Stimulated activated CD4-positive, alpha-beta T cell treated with anti-CD3 and anti-CD28 coated beads, TNF-alpha, amount 100 ng/mL, for 48 hours (primary cell): ENCODE results near the gene AFF3.
"Not testable (repeated sequence)": the region's sequence is repeated elsewhere in the genome, so short reads cannot be mapped to it uniquely, and the experiment has no call there.

Experiments
- DNase-seq, 3 donors: peaks; one replicate each; pipeline ENCODE4 v3.0.0-alpha.2; 2020; ENCODE audit warnings: low read depth in 3 of 3

Gene AFF3

DNA sequence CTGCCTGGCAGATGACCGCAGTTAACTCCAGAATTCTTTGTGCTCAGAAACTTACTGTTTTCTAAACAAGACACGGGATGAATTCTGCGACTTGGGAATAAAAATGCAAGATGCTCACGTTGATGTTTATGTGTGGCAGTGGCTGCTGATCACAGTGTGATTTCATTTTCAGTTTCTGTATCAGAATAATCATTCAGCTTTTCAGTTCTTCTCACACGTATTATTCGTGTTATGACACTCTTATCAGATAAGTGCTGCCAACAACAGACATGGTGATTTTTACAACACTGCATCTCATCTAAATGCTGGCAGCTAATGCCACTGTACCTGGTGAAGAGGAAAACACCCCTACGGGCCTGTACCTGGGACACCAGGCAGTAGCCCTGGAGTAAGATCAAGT lies 379.7 kb downstream of the AFF3 start:
- no peak for DNase-seq

DNA sequence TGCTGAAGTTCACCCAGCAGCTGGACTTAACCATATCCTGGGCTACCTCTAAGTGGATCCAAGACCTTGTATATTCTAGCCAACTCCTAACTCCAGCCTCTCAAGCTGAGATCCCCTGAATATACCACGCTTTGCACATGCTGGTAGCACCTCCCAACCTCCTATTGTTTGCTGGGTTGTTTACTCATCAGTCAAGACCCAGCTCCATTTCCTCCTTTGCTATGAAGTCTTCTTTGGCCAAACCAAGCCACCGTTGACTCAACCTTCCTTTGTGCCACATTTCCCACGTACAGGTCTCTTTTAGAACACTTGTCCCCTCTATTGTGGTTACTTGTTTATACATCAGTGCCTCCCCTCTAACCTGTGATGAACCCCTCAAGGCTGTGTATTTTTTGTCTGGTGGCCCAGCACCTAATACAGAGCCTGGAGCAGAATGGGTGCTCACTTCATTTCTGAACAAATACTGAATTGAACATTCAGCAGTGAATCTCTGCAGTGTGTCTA lies 384.7 kb downstream of the AFF3 start:
- DNase-seq: no peak

DNA sequence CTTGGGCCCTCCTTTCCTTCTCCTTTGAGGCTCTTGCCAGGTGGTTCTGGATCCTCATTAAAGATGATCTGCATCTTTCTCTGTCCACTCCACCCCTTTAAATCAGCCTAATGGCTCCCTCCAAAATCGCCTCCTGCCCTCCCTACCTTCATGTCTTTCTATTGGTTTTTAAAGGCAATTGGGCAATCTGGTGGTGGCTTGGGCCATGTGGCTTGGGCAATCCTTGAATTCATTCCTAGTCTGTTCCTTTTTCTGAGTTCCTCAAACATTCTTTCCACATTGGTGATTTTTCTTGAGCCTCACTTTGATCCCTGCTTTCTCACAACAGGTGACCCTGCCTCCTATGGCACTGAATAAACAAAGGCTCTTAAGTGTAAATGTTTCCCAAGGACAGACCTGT lies 386.3 kb downstream of the AFF3 start:
- DNase-seq: no peak

DNA sequence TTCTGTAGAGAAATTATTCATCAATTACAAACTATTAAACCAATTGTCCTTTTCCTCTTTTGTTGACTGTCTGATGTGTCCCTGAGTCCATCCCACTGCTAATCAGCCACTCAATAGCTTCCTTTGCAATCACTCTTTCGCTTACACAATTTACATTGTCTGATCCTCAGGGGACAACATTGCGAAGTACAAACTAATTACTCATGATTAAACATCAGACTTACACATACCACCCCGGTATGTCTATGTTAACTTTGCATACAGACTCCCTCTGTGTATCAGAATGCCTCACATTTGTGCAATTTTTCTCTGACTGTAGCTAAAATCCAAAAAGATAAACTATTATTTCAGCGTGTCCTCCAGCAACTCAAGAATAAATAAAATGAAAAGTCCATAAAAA lies 388.2 kb downstream of the AFF3 start:
- DNase-seq: no peak

DNA sequence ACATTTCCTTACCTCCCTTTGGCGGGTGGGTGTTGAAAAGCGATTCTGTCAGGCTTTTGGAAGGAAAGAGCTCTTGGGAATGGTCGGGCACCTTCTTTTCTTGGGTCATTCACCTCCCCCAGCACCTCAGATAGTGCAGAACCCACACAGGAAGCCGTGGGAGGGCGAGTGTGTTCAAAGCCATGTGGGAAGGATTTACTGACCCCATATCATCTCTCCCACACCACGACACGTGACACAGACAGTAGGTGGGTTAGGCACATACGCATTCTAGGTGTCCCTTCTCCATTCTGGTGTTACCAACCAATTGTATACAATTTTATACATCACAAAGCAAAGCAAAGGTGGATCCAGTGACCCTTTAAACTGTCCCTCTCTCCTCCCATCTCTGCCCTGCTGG lies 388.9 kb downstream of the AFF3 start:
- DNase-seq: no peak

DNA sequence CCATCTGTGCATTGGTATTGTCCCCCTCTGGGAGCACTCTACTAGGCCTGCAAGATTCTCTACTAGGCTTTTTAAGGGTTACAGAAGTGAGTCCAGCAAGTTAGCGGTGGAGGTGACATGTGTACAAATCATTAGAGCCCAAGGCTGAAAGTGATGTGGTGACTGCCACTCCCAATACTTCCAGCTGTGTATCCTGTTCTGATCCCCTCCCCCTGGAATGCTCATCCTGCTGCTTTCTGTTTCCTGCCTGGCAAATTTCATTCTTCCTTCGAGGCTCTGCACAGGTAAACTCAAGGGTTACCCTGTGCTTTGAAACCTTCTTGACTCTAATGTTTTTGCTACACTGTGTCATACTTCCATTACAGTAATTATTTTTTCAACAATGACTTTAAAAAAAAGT lies 394.0 kb downstream of the AFF3 start:
- DNase-seq: no peak

DNA sequence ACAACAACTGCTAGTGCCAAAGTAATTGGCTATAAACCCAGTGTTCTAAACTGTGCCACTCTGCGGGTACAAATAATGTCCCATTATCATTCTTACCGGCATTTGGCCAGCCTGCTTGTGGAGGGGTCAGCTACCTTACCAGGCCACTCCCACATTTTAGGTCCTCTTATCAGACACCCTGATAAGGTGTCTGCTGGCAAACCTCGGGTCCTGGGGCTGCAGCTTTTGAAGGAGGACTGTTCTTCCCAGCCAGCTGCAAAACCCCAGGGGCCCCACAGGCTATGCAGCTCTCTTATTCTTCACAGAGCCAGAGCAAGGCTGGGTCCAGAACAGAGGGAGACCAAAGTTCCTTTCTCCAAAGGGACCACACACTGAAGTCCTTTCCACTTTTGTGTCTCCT lies 394.5 kb downstream of the AFF3 start:
- DNase-seq: no peak

DNA sequence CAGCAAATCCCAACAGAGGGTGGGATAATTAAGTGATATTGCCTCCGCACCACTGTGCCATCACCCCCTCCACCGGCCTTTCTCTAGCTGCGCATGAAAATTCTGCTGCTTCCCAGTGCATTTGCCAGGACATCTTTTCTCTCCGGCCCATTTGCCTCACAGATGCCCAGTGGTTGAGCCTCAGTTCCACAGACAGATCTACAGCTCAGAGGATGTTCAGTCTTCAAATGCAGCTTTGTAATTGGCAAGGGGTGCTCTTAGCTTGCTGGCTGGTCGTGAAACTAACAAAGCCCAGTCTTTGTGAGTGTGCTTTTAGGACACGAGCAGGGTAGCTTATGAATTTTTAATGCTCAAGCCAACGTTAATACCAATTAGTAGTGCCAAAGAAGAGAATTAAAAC lies 399.2 kb downstream of the AFF3 start:
- DNase-seq: no peak

DNA sequence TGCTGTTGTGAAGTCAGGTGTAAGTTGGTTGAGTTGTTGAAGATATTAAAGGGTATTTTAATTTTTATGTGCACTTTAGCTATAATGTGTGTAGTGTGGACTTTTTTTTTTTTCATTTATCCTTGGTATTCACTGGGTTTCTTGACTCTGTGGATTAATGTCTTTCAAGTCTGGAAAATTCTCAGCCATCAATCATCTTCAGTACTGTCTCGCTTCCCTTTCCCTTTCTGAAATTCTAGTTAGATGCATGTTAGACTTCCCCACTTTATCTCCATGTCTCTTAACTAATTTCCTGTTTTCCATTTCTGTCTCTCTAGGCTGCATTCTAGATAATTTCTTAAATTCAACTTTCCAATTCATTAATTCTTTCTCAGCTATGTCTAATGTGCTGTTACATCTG lies 404.9 kb downstream of the AFF3 start:
- DNase-seq: no peak

DNA sequence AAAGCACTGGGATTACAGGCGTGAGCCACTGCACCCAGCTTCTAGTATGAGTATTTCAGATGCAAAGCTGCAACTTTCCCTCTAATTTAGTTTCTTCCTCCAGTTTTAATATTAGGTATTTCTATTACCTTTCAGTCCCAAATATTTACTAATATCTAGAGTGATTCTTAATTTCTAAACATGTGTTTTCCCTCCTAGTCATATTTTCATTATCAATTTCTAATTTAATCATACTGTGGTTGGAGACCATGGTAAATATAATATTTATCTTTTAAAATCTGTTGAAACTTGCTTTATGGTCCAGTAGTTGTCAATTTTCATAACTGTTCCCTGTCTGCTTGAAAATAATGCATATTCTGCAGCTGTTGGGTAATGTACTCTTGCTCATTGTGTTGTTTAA lies 406.6 kb downstream of the AFF3 start:
- no peak for DNase-seq

DNA sequence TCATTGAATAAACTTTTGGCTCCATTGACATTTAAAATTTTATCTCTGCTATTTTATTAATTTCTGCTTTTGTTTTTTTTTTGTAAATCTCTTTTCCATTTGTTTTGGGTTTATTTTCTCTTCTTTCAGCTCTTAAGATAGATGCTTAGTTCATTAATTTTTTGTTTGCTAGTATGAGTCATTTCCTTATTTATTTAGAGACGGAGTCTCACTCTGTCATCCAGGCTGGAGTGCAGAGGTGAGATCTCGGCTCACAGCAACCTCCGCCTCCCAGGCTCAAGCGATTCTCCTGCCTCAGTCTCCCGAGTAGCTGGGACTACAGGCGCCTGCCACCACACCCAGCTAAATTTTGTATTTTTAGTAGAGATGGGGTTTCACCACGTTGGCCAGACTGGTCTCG lies 407.1 kb downstream of the AFF3 start:
- not testable (repeated sequence) for DNase-seq

DNA sequence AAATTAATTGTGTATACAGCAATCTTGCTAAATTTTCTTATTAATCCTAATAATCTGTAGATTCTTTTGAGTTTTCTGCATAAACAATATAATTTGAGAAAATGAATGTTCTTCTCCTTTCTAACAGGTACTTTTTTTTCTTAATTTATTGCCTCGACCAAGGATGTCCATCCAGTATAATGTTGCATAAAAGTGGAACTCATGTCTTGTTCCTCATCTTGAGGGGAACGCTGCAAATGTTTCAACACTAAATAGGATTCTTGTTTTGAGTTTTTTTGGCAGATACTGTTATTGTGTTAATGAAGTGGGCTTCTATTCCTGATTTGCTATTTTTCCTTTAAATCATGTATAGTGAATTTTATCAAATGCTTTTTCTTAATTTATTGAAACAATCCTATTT lies 408.2 kb downstream of the AFF3 start:
- DNase-seq: no peak

DNA sequence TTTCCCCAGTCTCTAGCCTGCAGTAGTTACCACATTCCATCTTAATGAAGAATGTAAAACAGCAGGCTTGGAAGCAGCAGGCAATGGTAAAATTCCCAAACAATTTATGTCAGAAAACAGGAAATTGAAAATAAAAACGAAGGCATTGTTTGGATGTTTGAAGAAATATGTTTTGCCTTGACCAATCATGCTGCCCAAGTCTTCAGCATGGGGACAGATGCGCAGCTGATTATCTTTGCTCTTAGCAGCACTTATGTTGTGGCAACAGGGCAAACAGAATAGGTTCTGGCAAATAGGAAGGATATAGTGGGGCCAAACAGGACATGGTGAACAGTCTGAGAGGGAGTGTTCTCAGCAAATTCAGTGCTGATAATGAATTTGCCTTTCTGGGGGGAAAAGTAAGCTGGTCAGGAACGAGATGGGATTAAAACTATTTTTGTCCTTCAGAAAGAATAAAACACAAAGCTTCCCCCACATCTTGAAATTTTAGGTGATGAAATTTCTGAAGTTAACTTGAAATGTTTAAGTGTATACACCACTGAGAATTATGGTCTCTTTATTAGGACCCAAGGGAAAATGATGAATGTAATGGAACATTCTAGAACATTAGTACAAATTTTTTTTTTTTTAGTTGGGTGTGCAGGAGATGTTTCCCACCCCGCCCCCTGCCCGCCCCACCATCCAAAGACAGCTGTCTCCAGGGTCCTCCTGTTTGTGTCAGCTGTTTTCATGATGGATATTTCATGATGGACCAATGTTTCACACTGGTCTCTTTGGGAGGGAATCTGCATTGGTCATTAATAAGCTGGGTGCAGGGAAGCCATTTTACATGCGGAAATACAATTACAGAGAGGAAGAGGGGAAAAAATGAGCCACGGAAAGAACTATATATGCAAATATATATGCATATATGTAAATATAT lies 413.0 kb downstream of the AFF3 start:
- no peak for DNase-seq

DNA sequence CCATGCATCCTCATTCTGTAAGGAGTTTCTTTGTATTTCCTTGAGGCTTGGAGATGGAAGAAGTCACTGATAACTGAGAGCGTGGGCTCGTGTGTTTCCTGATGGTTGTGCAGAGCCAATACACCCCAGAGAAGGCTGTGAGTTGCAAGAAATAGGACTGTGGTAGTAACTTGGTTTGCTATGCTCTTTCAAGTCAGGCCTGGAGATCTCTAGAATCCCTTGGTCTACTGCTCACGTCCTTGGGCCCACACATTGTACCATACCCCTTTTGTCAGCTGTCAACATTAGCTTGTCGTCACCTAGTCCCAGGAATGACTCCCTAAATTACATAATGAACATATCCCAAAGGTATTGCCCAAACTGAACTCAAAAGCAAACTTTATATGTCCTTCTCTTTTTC lies 414.2 kb downstream of the AFF3 start:
- no peak for DNase-seq

DNA sequence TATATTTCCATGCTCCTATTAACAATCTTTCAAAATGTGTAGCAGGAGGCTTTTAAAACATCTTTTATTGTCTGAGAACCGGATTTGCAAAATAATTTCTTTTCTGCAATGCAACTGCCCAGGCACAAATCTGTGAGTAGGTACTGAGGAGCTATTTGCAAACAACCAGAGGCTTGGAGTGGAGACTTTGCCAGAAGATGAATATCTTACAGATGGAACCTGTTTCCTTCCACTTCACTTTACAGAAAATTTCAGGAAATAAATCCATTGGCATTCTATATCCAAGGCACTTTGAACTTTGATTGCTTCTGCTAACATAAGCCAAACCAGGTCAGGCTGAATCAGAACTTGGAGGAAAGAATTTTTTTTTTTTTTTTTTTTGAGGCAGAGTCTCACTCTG lies 415.2 kb downstream of the AFF3 start:
- DNase-seq: no peak

DNA sequence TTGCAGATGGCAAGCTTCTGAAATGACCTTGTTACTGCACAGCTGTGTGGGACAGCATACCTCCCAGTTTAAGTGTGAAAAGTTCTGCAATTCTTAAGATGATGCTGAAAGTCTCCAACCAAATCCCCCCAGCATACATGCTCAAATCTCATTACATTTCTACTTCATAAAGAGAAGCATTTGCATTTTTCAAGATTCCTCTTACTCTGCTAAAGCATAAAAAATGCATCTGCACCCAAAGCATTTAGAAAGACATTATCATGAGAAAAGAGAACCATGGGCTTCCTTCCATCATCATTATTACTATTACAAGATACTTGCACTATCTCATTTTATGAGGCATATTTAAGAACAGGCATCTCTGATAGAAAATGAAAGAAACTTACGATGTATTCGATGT lies 415.7 kb downstream of the AFF3 start:
- DNase-seq: no peak

DNA sequence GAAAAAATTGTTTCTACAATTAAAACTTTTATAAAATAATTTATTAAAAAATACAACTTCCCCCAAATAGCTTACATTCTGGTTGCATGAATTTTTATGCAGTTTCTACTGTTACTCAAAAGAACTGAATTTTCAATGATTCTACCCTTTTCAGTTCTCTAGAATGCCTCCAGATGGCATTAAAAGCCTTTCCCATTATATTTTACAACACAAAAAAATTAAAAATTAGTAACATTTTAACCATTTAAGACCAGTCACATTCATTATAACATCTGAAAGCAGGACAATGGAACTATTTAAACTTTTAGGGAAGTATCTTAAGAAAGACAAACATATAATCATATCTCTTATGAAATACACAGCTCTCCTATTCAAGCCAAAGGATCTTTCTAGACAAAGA lies 416.6 kb downstream of the AFF3 start:
- no peak for DNase-seq

DNA sequence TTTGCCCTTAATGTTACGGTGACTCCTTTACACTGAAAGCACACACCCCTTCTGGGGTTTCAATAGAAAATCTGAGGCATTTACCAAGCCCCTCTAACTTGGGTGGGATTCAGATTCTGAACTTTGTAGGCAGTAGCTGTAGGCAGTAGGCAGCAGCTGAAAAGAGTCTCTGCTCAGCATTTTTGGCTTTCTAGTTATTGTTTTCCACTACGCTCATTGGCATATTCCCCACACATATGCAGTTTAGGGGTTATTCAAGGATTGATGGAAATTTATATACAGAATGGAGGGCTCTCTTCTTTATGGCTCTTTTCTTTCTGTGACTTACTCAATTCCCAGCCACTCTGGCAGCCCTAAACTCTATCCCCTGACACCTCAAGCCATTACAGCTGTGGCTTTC lies 419.9 kb downstream of the AFF3 start:
- DNase-seq: no peak

DNA sequence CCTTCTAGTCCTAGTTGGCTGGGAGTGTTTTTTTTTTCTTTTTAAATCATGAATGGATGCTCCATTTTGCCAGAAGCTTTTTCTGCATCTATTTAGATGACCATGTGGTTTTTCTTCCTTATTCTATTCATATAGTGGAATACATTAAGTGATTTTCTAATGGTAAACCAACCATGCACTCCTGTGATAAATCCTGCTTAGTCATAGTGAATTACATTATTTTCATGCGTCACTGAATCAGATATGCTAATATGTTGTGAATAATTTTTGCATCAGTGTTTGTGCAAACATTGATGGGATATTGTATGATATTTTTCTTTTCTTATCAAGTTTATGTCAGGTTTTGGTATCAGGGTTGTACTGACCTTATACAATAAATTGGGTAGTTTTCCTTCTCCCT lies 423.3 kb downstream of the AFF3 start:
- DNase-seq: no peak

DNA sequence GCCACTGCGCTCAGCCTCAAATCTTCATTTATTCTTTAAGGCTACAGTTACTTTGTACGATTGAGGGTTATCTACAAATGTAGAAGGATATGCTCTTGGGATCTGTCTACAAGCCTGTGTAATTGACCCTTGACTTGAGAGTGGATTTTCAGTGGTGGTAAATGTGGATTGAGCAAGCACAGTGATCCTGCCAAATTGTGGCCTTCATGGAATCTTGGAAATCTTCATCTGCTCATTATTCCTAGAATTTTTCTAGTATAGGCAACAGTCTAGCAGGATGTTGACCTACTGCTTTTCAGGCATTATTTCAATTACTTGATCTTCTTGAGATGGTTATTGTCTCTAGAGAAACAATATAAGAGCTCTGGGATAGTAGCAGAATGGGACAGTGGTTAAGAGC lies 426.4 kb downstream of the AFF3 start:
- no peak for DNase-seq

DNA sequence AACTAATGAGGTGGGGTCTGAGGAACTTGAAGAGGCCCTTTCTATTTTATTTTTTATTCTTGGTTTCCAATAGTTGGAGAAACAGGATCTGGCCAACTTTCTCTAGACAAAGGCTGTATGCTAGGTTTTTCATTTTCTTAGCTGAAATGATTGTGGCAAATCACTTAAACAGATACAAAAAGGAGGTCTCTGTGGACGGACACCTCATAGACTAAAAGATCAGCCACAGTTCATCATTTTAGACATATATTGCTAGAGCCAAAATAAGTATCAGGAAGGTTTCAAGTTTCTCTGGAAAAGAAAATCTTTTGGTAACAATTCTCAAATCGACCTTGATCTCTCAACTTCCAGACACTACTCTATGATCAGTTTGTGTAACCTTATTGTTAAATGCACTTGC lies 428.0 kb downstream of the AFF3 start:
- DNase-seq: no peak

DNA sequence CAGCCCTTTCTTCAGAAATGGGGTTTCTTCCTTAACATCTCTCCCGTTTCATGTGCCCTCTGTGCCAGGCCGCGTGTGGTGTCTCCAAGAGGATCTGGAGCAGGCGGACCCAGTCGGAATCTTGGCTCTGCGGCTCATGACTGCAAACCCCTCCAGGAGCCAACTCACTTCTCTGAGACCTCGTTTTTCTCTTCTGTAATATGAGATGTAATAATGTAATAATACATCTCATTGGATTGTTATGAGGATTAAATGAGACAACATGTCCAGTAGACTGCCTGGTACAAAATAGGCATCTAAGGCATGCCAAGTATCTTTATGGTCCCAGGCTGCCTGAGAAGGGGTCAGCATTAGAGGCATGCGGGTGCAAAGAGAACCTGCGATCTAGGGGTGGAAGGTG lies 431.2 kb downstream of the AFF3 start:
- no peak for DNase-seq

DNA sequence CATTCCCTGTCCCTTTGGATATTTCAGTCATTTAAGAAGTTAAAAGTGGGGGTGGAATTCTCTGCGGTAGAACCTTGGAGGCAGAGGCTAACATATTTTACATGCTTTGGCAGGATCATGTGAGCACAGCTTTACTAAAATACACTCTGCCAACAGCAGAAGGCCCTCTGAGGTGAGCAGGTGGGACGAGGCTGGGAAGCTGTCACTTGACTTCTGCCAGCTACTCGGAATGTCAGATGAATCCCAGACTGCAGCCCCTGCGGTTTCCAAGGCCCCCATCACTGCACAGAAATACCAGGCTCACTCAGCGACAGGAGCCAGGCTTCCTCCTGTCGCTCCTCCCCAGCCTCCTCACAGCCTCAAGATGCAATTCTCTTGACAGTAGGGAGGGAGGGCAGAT lies 431.7 kb downstream of the AFF3 start:
- no peak for DNase-seq

DNA sequence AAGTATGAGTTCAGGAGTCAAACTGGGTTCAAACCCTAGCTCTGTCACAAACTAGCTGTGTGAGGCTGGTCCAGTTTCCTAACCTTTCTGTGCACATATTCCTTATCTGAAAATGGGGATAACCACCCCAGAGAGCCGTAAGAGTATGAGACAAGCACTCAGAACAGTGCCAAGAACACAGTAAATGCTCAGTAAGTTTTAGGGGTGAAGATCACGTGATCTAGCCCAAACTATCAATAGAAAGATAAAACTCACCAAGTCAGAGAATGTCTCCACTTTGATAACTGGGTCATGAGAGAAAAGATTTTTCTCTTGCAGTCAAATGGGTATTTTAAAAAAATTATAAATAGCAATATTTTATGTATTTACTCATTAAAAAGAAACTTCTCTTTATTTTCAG lies 433.2 kb downstream of the AFF3 start:
- DNase-seq: no peak
